ENCODE results near the gene PSMB11. TPM values are rescaled to one million over a fixed set of nuclear protein-coding genes. Genes with fewer than 3 reads are reported as not detected.

Gene PSMB11
- total RNA-seq, 4 donors from 2014 or later, result not detected

- no peak for TF ChIP-seq CTCF (IDR thresholded peaks at IDR 0.05)
- 33 to 43% methylated on average over 5 to 10 of the region's 14 CpGs for WGBS, 2 donors
- no peak overlapping the region for H3K4me3 ChIP-seq (ENCODE audit: low read depth, poor library complexity, severe bottlenecking)
- no peak for DNase-seq (ENCODE audit: low spot score in 2 of 2)
- intact Hi-C loops (cut with DNase I; ENCODE audit: low total_unique reads), result no loop called here
Observed at GRCh38 chr14:23052182-23052623, 10.2 kb downstream of the PSMB11 start.

GRCh38 chr14:23052671-23053070 is 10.7 kb downstream of the PSMB11 start:
- intact Hi-C loops (cut with DNase I; ENCODE audit: low total_unique reads), result no loop called here
- 73 to 80% methylated on average over 3 of the region's 3 CpGs for WGBS, 2 donors
- H3K4me3 ChIP-seq (ENCODE audit: low read depth, poor library complexity, severe bottlenecking), result no peak overlapping the region
- peak in 1 of 2 donors; percentile 45 for DNase-seq (ENCODE audit: low spot score in 2 of 2)
- TF ChIP-seq CTCF (IDR thresholded peaks at IDR 0.05) (no peak), POLR2A (IDR thresholded peaks at IDR 0.05) (no peak)

- no peak overlapping the region for H3K4me3 ChIP-seq (ENCODE audit: low read depth, poor library complexity, severe bottlenecking)
- intact Hi-C loops (cut with DNase I; ENCODE audit: low total_unique reads), result no loop called here
- WGBS, 2 donors, result 96 to 100% methylated on average over 10 of the region's 10 CpGs
- DNase-seq (ENCODE audit: low spot score in 2 of 2), result peak in 1 of 2 donors; percentile 85
- TF ChIP-seq POLR2A (IDR thresholded peaks at IDR 0.05), result no peak
Observed at GRCh38 chr14:23053426-23053825, 11.4 kb downstream of the PSMB11 start.

- intact Hi-C loops (cut with DNase I; ENCODE audit: low total_unique reads), result no loop called here
- H3K4me3 ChIP-seq (ENCODE audit: low read depth, poor library complexity, severe bottlenecking), result no peak overlapping the region
- DNase-seq (ENCODE audit: low spot score in 2 of 2), result peak in 1 of 2 donors; percentile 82
- peak in 1 of 3 donors; percentile 6 for TF ChIP-seq CTCF (IDR thresholded peaks at IDR 0.05)
- no peak for TF ChIP-seq POLR2A (IDR thresholded peaks at IDR 0.05)
- 80 to 88% methylated on average over 17 of the region's 17 CpGs for WGBS, 2 donors
Observed at GRCh38 chr14:23054000-23054811, 12.2 kb downstream of the PSMB11 start.

- intact Hi-C loops (cut with DNase I; ENCODE audit: low total_unique reads), result no loop called here
- peak in 1 of 2 donors; percentile 81 for DNase-seq (ENCODE audit: low spot score in 2 of 2)
- WGBS, 2 donors, result 94 to 97% methylated on average over 12 of the region's 12 CpGs
- H3K4me3 ChIP-seq (ENCODE audit: low read depth, poor library complexity, severe bottlenecking), result no peak overlapping the region
- TF ChIP-seq POLR2A (IDR thresholded peaks at IDR 0.05) (no peak), CTCF (IDR thresholded peaks at IDR 0.05) (no peak)
Observed at GRCh38 chr14:23055147-23055550, 13.1 kb downstream of the PSMB11 start.

- DNase-seq (ENCODE audit: low spot score in 2 of 2), result peak in 1 of 2 donors; percentile 77
- intact Hi-C loops (cut with DNase I; ENCODE audit: low total_unique reads), result no loop called here
- WGBS, 2 donors, result 83 to 88% methylated on average over 3 to 5 of the region's 6 CpGs
- H3K4me3 ChIP-seq (ENCODE audit: low read depth, poor library complexity, severe bottlenecking), result no peak overlapping the region
- TF ChIP-seq CTCF (IDR thresholded peaks at IDR 0.05) (no peak), POLR2A (IDR thresholded peaks at IDR 0.05) (no peak)
Observed at GRCh38 chr14:23055621-23056144, 13.7 kb downstream of the PSMB11 start.
